ENCODE data around the gene MMP25.

The MMP25 gene

DNA sequence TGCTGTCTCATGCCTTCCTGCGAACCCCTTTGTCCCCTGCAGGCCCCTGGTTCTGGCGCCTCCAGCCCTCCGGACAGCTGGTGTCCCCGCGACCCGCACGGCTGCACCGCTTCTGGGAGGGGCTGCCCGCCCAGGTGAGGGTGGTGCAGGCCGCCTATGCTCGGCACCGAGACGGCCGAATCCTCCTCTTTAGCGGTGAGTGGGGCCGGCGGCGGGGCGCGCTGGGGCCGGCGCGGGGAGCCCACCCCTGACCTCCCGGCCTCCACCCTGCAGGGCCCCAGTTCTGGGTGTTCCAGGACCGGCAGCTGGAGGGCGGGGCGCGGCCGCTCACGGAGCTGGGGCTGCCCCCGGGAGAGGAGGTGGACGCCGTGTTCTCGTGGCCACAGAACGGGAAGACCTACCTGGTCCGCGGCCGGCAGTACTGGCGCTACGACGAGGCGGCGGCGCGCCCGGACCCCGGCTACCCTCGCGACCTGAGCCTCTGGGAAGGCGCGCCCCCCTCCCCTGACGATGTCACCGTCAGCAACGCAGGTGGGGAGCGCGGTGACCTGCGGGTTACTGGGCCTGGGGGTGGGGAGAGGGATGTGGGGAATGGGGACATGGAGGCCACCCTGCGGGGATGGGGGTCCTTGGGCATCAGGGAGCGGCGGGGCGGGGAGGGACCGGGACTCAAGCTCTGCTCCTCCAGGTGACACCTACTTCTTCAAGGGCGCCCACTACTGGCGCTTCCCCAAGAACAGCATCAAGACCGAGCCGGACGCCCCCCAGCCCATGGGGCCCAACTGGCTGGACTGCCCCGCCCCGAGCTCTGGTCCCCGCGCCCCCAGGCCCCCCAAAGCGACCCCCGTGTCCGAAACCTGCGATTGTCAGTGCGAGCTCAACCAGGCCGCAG lies 12.0 kb downstream of the MMP25 start:
- Histone ChIP-seq H3K4me3 (ENCODE audit: low read depth, low read length) (peak overlapping the region; percentile 98), H2AFZ (ENCODE audit: low read length, unreplicated experiment) (peak overlapping the region; percentile 89)

DNA sequence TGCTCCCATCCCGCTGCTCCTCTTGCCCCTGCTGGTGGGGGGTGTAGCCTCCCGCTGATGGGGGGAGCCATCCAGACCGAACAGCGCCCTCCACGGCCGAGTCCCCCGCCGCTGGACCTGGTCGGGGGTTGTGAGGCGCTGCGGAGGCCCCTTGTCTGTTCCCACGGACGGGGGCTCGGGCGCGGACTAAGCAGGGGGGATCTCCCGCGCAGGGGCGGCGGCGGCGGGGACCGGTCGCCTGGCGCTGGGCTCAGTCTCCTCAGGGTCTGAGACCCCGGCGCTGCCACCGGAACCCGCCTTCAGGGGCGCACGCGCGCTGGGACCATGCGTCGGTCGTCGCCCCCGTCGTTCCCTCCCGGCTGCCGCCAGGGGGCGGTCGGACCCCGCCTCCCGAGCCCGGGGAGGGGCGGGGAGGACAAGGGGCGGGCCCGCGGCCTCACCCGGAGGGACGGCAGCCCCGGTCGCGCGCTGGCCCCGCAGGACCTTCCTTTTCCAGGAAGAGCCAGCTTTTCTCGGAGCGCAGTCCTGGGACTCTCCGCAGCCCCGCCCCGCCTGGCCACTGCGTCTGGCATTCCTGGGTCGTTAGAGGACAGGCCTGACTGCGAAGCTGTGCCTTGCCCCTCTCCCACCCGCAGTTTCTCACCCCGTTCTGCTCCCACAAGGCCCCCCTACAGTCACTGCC lies 12.8 kb downstream of the MMP25 start:
- Histone ChIP-seq H2AFZ (ENCODE audit: low read length, unreplicated experiment) (peak overlapping the region; percentile 89), H3K4me3 (ENCODE audit: low read depth, low read length) (peak overlapping the region; percentile 98), H3K27ac (ENCODE audit: low read depth, low read length) (no peak overlapping the region), H3K27me3 (ENCODE audit: insufficient read depth, low read length) (no peaks in the 10 kb centered on the region), H3K4me1 (ENCODE audit: control insufficient read depth, insufficient read depth, low read length, unreplicated experiment) (peaks cover 10% of the 10 kb centered on the region), H3K36me3 (ENCODE audit: insufficient read depth, low read length) (no peaks in the 10 kb centered on the region), H3K79me2 (ENCODE audit: control insufficient read depth, insufficient read depth, low read length, unreplicated experiment) (no peaks in the 10 kb centered on the region)

More for the DNA sequence above, 12.0 kb downstream of the MMP25 start:
- Histone ChIP-seq H3K4me1 (ENCODE audit: control insufficient read depth, insufficient read depth, low read length, unreplicated experiment) (peaks cover 10% of the 10 kb centered on the region), H3K27ac (ENCODE audit: low read depth, low read length) (no peak overlapping the region), H3K79me2 (ENCODE audit: control insufficient read depth, insufficient read depth, low read length, unreplicated experiment) (no peaks in the 10 kb centered on the region), H3K27me3 (ENCODE audit: insufficient read depth, low read length) (no peaks in the 10 kb centered on the region), H3K36me3 (ENCODE audit: insufficient read depth, low read length) (no peaks in the 10 kb centered on the region)

GRCh38 chr16:3059723-3060242 lies 13.4 kb downstream of the MMP25 start:
- Histone ChIP-seq H3K4me3 (ENCODE audit: low read depth, low read length) (peak overlapping the region; percentile 98), H2AFZ (ENCODE audit: low read length, unreplicated experiment) (peak overlapping the region; percentile 74), H3K27ac (ENCODE audit: low read depth, low read length) (no peak overlapping the region)

GRCh38 chr16:3060339-3061127 lies 14.2 kb downstream of the MMP25 start:
- Histone ChIP-seq H3K27me3 (ENCODE audit: insufficient read depth, low read length) (no peaks in the 10 kb centered on the region), H3K79me2 (ENCODE audit: control insufficient read depth, insufficient read depth, low read length, unreplicated experiment) (no peaks in the 10 kb centered on the region), H2AFZ (ENCODE audit: low read length, unreplicated experiment) (no peak overlapping the region), H3K36me3 (ENCODE audit: insufficient read depth, low read length) (no peaks in the 10 kb centered on the region), H3K4me1 (ENCODE audit: control insufficient read depth, insufficient read depth, low read length, unreplicated experiment) (peaks cover 19% of the 10 kb centered on the region), H3K27ac (ENCODE audit: low read depth, low read length) (no peak overlapping the region), H3K4me3 (ENCODE audit: low read depth, low read length) (no peak overlapping the region)

More at GRCh38 chr16:3059723-3060242, 13.4 kb downstream of the MMP25 start:
- no peaks in the 10 kb centered on the region for H3K36me3 ChIP-seq (ENCODE audit: insufficient read depth, low read length)
- no peaks in the 10 kb centered on the region for H3K27me3 ChIP-seq (ENCODE audit: insufficient read depth, low read length)
- no peaks in the 10 kb centered on the region for H3K79me2 ChIP-seq (ENCODE audit: control insufficient read depth, insufficient read depth, low read length, unreplicated experiment)
- H3K4me1 ChIP-seq (ENCODE audit: control insufficient read depth, insufficient read depth, low read length, unreplicated experiment), result peaks cover 12% of the 10 kb centered on the region

- H3K36me3 ChIP-seq (ENCODE audit: insufficient read depth, low read length), result no peaks in the 10 kb centered on the region
- H2AFZ ChIP-seq (ENCODE audit: low read length, unreplicated experiment), result no peak overlapping the region
- no peak overlapping the region for H3K4me3 ChIP-seq (ENCODE audit: low read depth, low read length)
- H3K79me2 ChIP-seq (ENCODE audit: control insufficient read depth, insufficient read depth, low read length, unreplicated experiment), result no peaks in the 10 kb centered on the region
- no peak overlapping the region for H3K27ac ChIP-seq (ENCODE audit: low read depth, low read length)
- H3K27me3 ChIP-seq (ENCODE audit: insufficient read depth, low read length), result no peaks in the 10 kb centered on the region
- peaks cover 22% of the 10 kb centered on the region for H3K4me1 ChIP-seq (ENCODE audit: control insufficient read depth, insufficient read depth, low read length, unreplicated experiment)
Observed at GRCh38 chr16:3062553-3062952, 16.2 kb downstream of the MMP25 start.

DNA sequence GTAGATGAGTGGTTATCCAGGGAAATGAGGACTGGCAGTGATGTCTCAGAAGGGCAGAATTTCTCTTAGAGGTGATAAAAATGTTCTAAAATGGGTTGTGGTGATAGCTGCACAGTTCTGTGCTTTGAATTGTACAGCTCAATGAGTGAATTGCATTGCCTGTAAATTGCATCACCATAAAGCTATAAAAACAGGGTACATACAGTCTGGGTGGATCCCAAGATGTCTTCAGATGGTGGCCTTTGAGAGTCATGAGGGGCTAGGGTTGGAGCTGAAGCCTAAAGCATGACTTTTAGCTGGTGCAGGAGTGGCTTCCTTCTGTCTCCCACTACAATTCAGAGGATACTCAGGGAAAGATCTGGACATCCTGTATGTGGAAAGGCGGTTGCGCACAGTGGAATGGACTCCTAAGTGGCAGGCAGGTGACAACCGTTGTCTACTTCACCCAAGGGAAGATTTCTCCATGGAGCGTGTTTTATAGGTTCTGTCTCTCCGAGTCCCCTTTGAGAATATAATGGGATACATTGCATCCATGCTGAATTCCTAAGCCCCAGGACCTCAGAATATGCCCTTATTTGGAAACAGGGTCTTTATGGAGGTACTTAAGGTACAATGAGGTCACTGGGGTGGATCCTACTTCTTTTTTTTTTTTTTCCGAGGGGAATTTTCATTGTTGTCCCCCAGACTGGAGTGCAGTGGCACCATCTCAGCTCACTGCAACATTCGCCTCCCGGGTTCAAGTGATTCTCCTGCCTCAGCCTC lies 17.4 kb downstream of the MMP25 start:
- H3K27me3 ChIP-seq (ENCODE audit: insufficient read depth, low read length), result no peaks in the 10 kb centered on the region
- H3K79me2 ChIP-seq (ENCODE audit: control insufficient read depth, insufficient read depth, low read length, unreplicated experiment), result no peaks in the 10 kb centered on the region
- peaks cover 17% of the 10 kb centered on the region for H3K4me1 ChIP-seq (ENCODE audit: control insufficient read depth, insufficient read depth, low read length, unreplicated experiment)
- H3K4me3 ChIP-seq (ENCODE audit: low read depth, low read length), result no peak overlapping the region
- no peak overlapping the region for H3K27ac ChIP-seq (ENCODE audit: low read depth, low read length)
- H2AFZ ChIP-seq (ENCODE audit: low read length, unreplicated experiment), result no peak overlapping the region
- no peaks in the 10 kb centered on the region for H3K36me3 ChIP-seq (ENCODE audit: insufficient read depth, low read length)

- Histone ChIP-seq H3K36me3 (ENCODE audit: insufficient read depth, low read length) (no peaks in the 10 kb centered on the region), H3K4me1 (ENCODE audit: control insufficient read depth, insufficient read depth, low read length, unreplicated experiment) (peaks cover 11% of the 10 kb centered on the region), H3K27me3 (ENCODE audit: insufficient read depth, low read length) (no peaks in the 10 kb centered on the region), H3K4me3 (ENCODE audit: low read depth, low read length) (peak within 1 kb of the TSS; percentile 68), H3K27ac (ENCODE audit: low read depth, low read length) (peak within 1 kb of the TSS; percentile 14; the same call in 1 of the 2 replicates), H3K79me2 (ENCODE audit: control insufficient read depth, insufficient read depth, low read length, unreplicated experiment) (no peaks in the 10 kb centered on the region), H2AFZ (ENCODE audit: low read length, unreplicated experiment) (peak within 1 kb of the TSS; percentile 20)
Observed at GRCh38 chr16:3065069-3065741, 18.8 kb downstream of the MMP25 start, which contains the start of gene IL32. Gene IL32, plus strand, starts transcription at chr16:3065640. Its CDS starts 172 bp downstream, at chr16:3065812.

DNA sequence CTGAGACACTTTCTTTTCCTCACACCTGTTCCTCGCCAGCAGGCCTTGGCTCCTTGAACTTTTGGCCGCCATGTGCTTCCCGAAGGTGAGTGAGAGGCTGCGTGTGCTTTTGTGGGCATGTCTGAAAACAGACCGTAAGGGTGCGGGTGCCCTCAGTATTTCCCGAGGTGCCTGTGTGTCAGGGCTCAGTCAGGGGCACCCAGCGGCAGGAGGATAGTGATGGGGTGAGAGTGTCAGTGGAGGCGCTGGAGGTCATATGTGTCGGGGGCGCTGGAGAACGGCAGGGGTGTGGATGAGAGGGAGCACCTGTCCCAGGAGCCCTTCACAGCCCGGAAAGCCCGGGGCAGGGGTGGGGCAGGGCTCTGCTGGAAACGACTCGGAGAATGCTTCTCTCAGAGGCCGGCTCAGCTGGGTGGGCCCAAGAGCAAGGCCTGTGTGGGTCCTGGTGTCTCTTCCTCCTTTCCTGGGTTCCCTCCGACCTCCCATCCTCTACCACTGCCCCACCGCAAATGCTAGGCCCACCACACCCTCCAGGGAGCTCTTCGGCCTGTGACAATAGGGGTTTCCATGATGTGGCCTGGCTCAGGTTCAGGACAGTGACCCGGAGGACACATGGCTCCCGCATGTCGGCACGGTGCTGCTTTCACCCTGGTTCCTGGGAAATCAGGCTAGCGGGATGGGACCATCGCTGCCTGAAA lies 19.5 kb downstream of the MMP25 start:
- Histone ChIP-seq H3K27me3 (ENCODE audit: insufficient read depth, low read length) (no peaks in the 10 kb centered on the region), H3K27ac (ENCODE audit: low read depth, low read length) (peak overlapping the region; percentile 14; the same call in 1 of the 2 replicates), H2AFZ (ENCODE audit: low read length, unreplicated experiment) (peak overlapping the region; percentile 20), H3K36me3 (ENCODE audit: insufficient read depth, low read length) (no peaks in the 10 kb centered on the region), H3K79me2 (ENCODE audit: control insufficient read depth, insufficient read depth, low read length, unreplicated experiment) (no peaks in the 10 kb centered on the region), H3K4me3 (ENCODE audit: low read depth, low read length) (peak overlapping the region; percentile 68), H3K4me1 (ENCODE audit: control insufficient read depth, insufficient read depth, low read length, unreplicated experiment) (peaks cover 11% of the 10 kb centered on the region)

- Histone ChIP-seq H3K27me3 (ENCODE audit: insufficient read depth, low read length) (no peaks in the 10 kb centered on the region), H2AFZ (ENCODE audit: low read length, unreplicated experiment) (no peak overlapping the region), H3K4me1 (ENCODE audit: control insufficient read depth, insufficient read depth, low read length, unreplicated experiment) (peaks cover 11% of the 10 kb centered on the region), H3K79me2 (ENCODE audit: control insufficient read depth, insufficient read depth, low read length, unreplicated experiment) (no peaks in the 10 kb centered on the region), H3K36me3 (ENCODE audit: insufficient read depth, low read length) (no peaks in the 10 kb centered on the region), H3K27ac (ENCODE audit: low read depth, low read length) (no peak overlapping the region), H3K4me3 (ENCODE audit: low read depth, low read length) (peak overlapping the region; percentile 68; the same call in 1 of the 2 replicates)
Observed at GRCh38 chr16:3066440-3066748, 20.0 kb downstream of the MMP25 start.

Measured in ACC112 (cell line).